ENCODE measurements around the gene PITPNC1.

- TF ChIP-seq YY1 (IDR thresholded peaks at IDR 0.05; ENCODE audit: insufficient read depth, insufficient read length) = no peak
- no peak for TF ChIP-seq ZNF274 (IDR thresholded peaks at IDR 0.05; ENCODE audit: low read depth, low read length)
- no peak for TF ChIP-seq SUZ12 (IDR thresholded peaks at IDR 0.05; ENCODE audit: extremely low read depth, insufficient read depth, insufficient read length)
These were observed 132.6 kb downstream of the PITPNC1 start for GRCh38 chr17:67509390-67510287.
